ENCODE data around the gene FOXJ1.

Gene FOXJ1

GRCh38 chr17:76163919-76164318, 22.9 kb upstream of the FOXJ1 start:
- Histone ChIP-seq H3K27me3 (ENCODE audit: low read depth, low read length) (no peaks in the 10 kb centered on the region), H3K4me3 (ENCODE audit: low read length) (no peak overlapping the region), H3K27ac (ENCODE audit: low read length) (no peak overlapping the region), H2AFZ (ENCODE audit: low read depth, low read length) (no peak overlapping the region), H3K4me1 (ENCODE audit: low read length) (peaks cover 7% of the 10 kb centered on the region), H3K9me3 (ENCODE audit: insufficient read depth, low read length) (no peaks in the 10 kb centered on the region), H3K79me2 (ENCODE audit: low read length) (no peaks in the 10 kb centered on the region), H3K4me2 (ENCODE audit: low read length) (no peak overlapping the region), H3K9ac (ENCODE audit: low read length) (no peak overlapping the region), H3K36me3 (replicated peaks; ENCODE audit: low read depth, low read length) (no peaks in the 10 kb centered on the region), H4K20me1 (ENCODE audit: insufficient read depth, low read length) (no peaks in the 10 kb centered on the region)
- TF ChIP-seq CTCF (IDR thresholded peaks at IDR 0.05; ENCODE audit: low read depth, low read length) (no peak), EZH2phosphoT487 (IDR thresholded peaks at IDR 0.05; ENCODE audit: low read depth) (no peak)

- Histone ChIP-seq H3K27ac (ENCODE audit: low read length) (no peak overlapping the region), H3K4me2 (ENCODE audit: low read length) (no peak overlapping the region), H3K79me2 (ENCODE audit: low read length) (no peaks in the 10 kb centered on the region), H3K9me3 (ENCODE audit: insufficient read depth, low read length) (no peaks in the 10 kb centered on the region), H3K9ac (ENCODE audit: low read length) (no peak overlapping the region), H3K4me3 (ENCODE audit: low read length) (no peak overlapping the region), H2AFZ (ENCODE audit: low read depth, low read length) (no peak overlapping the region), H3K27me3 (ENCODE audit: low read depth, low read length) (no peaks in the 10 kb centered on the region), H3K4me1 (ENCODE audit: low read length) (peaks cover 7% of the 10 kb centered on the region), H4K20me1 (ENCODE audit: insufficient read depth, low read length) (no peaks in the 10 kb centered on the region), H3K36me3 (replicated peaks; ENCODE audit: low read depth, low read length) (no peaks in the 10 kb centered on the region)
- TF ChIP-seq EZH2phosphoT487 (IDR thresholded peaks at IDR 0.05; ENCODE audit: low read depth): no peak
- no peak for TF ChIP-seq CTCF (IDR thresholded peaks at IDR 0.05; ENCODE audit: low read depth, low read length)
Observed at GRCh38 chr17:76161619-76162266, 20.7 kb upstream of the FOXJ1 start.

- TF ChIP-seq CTCF (IDR thresholded peaks at IDR 0.05; ENCODE audit: low read depth, low read length): no peak
- no peak for TF ChIP-seq EZH2phosphoT487 (IDR thresholded peaks at IDR 0.05; ENCODE audit: low read depth)
- Histone ChIP-seq H4K20me1 (ENCODE audit: insufficient read depth, low read length) (no peaks in the 10 kb centered on the region), H3K4me3 (ENCODE audit: low read length) (no peak overlapping the region), H3K27me3 (ENCODE audit: low read depth, low read length) (0 out of 2 replicates have a peak, but pooled peaks cover 2% of the 10 kb centered on the region), H3K9ac (ENCODE audit: low read length) (no peak overlapping the region), H3K4me2 (ENCODE audit: low read length) (no peak overlapping the region), H3K27ac (ENCODE audit: low read length) (no peak overlapping the region), H3K79me2 (ENCODE audit: low read length) (no peaks in the 10 kb centered on the region), H3K36me3 (replicated peaks; ENCODE audit: low read depth, low read length) (no peaks in the 10 kb centered on the region), H2AFZ (ENCODE audit: low read depth, low read length) (no peak overlapping the region), H3K4me1 (ENCODE audit: low read length) (peaks cover 7% of the 10 kb centered on the region), H3K9me3 (ENCODE audit: insufficient read depth, low read length) (no peaks in the 10 kb centered on the region)
Observed at GRCh38 chr17:76160896-76161528, 20.0 kb upstream of the FOXJ1 start.

GRCh38 chr17:76159157-76159556, 18.1 kb upstream of the FOXJ1 start:
- H2AFZ ChIP-seq (ENCODE audit: low read depth, low read length): no peak overlapping the region
- H3K27me3 ChIP-seq (ENCODE audit: low read depth, low read length): peaks cover 7% of the 10 kb centered on the region; the same call in 1 of the 2 replicates
- no peak overlapping the region for H3K4me3 ChIP-seq (ENCODE audit: low read length)
- peaks cover 7% of the 10 kb centered on the region for H3K4me1 ChIP-seq (ENCODE audit: low read length)
- H4K20me1 ChIP-seq (ENCODE audit: insufficient read depth, low read length): no peaks in the 10 kb centered on the region
- H3K36me3 ChIP-seq (replicated peaks; ENCODE audit: low read depth, low read length): no peaks in the 10 kb centered on the region
- H3K9me3 ChIP-seq (ENCODE audit: insufficient read depth, low read length): no peaks in the 10 kb centered on the region
- H3K4me2 ChIP-seq (ENCODE audit: low read length): no peak overlapping the region
- TF ChIP-seq EZH2phosphoT487 (IDR thresholded peaks at IDR 0.05; ENCODE audit: low read depth): no peak
- no peak for TF ChIP-seq CTCF (IDR thresholded peaks at IDR 0.05; ENCODE audit: low read depth, low read length)
- H3K27ac ChIP-seq (ENCODE audit: low read length): no peak overlapping the region
- H3K9ac ChIP-seq (ENCODE audit: low read length): no peak overlapping the region
- H3K79me2 ChIP-seq (ENCODE audit: low read length): no peaks in the 10 kb centered on the region
